HFF-Myc (cell line): Measurements from ENCODE around the gene EFEMP2.

Experiments
- DNase-seq: peaks from one replicate; pipeline ENCODE4 v3.0.0-alpha.2; 2011; ENCODE audit warnings: low read depth; ENCODE audit errors: extremely low read depth
- H3K4me3 ChIP-seq: replicated peaks from 2 replicates; pipeline ENCODE4 v1.5.1; 2011; ENCODE audit warnings: low read depth, mild to moderate bottlenecking, control low read depth, low read length
- TF ChIP-seq, protein P1 (sequence below): IDR thresholded peaks from 2 replicates; pipeline ENCODE4 v1.5.1; 2012; ENCODE audit warnings: mild to moderate bottlenecking, low read depth, low read length, control low read depth; ENCODE audit errors: missing control alignments

The EFEMP2 gene

DNA sequence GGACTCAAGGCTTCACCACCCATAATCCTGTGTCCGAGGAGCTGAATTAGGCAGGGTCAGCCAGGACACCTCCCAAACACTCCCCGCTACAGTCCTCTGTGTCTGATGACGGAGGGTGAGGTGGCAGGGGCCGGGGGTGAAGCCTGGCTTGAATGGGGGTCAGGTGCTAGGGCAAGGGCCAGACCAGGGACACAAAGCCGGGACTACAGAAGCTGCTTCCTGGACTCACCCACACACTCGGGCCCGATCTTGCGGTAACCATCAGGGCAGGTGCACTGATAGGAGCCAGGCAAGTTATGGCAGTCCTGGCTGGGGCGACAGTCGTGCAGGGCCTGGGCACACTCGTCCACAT is 2.3 kb downstream of the EFEMP2 start:
- H3K4me3 ChIP-seq = no peak overlapping the region
- no peak for DNase-seq

DNA sequence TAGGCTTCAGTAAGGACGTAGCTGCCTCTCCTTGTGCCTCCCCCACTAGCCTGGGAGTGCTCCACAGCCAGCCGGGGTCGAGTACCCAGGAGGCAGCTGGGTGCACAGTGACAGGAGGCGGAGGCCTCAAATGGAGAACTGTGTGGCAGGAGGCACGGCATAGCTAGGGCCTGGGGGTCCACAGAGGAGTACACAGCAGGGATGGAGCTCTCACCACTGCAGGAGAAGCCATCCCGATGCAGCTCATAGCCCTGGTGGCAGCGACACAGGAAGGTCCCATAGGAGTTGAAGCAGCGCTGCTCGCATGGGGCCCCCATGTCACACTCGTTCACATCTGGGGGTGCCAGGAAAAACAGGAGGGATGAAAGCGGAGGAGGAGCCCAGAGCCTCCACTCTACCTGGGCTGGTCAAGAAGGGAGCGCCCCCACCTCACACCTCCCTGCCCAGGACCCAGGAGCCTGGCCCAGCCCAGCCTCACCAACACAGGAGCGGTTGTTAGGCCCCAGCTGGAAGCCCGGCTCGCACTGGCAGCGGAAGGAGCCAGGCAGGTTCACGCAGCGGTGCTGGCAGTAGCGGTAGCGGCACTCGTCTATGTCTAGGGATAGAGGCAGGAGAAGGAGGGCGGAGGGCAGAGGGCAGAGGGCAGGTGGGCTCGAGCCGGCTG is 2.8 kb downstream of the EFEMP2 start:
- H3K4me3 ChIP-seq = no peak overlapping the region
- DNase-seq = no peak
- TF ChIP-seq, protein P1, sequence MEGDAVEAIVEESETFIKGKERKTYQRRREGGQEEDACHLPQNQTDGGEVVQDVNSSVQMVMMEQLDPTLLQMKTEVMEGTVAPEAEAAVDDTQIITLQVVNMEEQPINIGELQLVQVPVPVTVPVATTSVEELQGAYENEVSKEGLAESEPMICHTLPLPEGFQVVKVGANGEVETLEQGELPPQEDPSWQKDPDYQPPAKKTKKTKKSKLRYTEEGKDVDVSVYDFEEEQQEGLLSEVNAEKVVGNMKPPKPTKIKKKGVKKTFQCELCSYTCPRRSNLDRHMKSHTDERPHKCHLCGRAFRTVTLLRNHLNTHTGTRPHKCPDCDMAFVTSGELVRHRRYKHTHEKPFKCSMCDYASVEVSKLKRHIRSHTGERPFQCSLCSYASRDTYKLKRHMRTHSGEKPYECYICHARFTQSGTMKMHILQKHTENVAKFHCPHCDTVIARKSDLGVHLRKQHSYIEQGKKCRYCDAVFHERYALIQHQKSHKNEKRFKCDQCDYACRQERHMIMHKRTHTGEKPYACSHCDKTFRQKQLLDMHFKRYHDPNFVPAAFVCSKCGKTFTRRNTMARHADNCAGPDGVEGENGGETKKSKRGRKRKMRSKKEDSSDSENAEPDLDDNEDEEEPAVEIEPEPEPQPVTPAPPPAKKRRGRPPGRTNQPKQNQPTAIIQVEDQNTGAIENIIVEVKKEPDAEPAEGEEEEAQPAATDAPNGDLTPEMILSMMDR = no peak

More for the DNA sequence above, 2.3 kb downstream of the EFEMP2 start:
- TF ChIP-seq, protein P1 = no peak

GRCh38 chr11:65868907-65869306 is 3.7 kb downstream of the EFEMP2 start:
- DNase-seq = no peak
- H3K4me3 ChIP-seq = no peak overlapping the region
- TF ChIP-seq, protein P1 = no peak

GRCh38 chr11:65868076-65868667 is 4.4 kb downstream of the EFEMP2 start:
- no peak for DNase-seq
- no peak overlapping the region for H3K4me3 ChIP-seq
- TF ChIP-seq, protein P1 = no peak

DNA sequence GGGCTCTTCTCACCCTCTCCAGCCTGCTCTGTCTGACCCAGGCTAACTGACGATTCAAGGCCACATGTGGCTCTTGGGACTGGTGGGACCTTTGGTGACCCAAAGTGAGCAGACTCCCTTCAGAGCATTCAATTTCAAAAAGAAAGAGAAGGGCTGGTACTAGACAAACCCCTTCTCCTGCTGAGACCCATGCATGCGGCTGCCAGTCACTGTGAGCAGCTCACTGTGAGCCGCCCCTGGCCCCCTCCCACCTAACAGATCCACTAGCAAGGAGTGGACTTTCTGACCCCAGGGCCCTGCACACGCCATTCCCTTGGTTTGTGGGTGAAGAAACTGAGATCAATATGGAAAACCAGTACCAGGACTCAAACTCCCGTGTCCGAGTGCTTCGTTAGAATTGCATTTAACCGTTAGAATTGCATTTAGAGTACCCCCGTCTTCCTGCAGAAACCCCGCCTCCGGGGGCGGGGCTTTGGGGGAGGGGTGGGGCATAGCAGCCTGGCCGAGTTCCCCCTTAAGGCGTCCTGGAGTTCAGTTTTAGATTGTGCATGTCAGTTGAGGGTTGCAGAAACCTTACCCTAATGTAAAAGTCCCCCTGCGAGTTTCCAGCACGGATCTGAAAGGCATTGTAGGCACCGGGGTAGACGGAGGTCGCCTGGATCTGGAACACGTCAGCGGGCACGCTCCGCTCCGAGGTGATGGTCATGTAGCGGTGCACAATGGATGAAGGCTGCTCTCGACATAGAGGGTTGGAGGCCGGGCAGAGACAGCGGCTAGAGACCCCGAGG is 5.1 kb downstream of the EFEMP2 start:
- DNase-seq = no peak
- no peak overlapping the region for H3K4me3 ChIP-seq
- TF ChIP-seq, protein P1 = no peak

- TF ChIP-seq, protein P1 = no peak
- no peak overlapping the region for H3K4me3 ChIP-seq
- DNase-seq = no peak
Measured at GRCh38 chr11:65866509-65867283, 5.9 kb downstream of the EFEMP2 start.
